ENCODE data around the gene RRP36.

DNA sequence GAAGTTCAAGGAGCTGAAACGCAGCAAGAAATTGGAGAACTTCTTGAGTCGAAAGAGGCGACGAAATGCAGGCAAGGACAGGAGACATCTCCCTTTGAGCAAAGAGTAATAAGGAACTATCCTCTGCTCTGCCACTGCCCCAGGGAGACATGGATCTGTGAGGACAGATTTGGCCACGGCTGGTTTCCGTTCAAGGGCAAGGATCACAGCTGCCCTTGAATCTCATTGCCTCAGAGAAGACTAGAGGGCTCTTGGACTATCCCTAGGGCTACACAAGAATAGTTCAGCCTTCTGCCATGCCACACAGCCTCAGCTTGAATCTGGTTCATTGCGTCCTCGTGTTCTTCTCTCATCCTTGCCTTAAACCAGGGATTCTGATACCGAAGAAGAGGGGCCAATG is 7.7 kb downstream of the RRP36 start:
- TF ChIP-seq, protein P1, sequence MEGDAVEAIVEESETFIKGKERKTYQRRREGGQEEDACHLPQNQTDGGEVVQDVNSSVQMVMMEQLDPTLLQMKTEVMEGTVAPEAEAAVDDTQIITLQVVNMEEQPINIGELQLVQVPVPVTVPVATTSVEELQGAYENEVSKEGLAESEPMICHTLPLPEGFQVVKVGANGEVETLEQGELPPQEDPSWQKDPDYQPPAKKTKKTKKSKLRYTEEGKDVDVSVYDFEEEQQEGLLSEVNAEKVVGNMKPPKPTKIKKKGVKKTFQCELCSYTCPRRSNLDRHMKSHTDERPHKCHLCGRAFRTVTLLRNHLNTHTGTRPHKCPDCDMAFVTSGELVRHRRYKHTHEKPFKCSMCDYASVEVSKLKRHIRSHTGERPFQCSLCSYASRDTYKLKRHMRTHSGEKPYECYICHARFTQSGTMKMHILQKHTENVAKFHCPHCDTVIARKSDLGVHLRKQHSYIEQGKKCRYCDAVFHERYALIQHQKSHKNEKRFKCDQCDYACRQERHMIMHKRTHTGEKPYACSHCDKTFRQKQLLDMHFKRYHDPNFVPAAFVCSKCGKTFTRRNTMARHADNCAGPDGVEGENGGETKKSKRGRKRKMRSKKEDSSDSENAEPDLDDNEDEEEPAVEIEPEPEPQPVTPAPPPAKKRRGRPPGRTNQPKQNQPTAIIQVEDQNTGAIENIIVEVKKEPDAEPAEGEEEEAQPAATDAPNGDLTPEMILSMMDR (IDR thresholded peaks at IDR 0.05), result no peak
- TF ChIP-seq POLR2A (IDR thresholded peaks at IDR 0.05), result no peak
